Measurements from ENCODE around the gene TEX50. TPM values are rescaled to one million over a fixed set of nuclear protein-coding genes. Genes with fewer than 3 reads are reported as not detected.
"Not testable (repeated sequence)": the region's sequence is repeated elsewhere in the genome, so short reads cannot be mapped to it uniquely, and the experiment has no call there.

Gene TEX50
- total RNA-seq, 1 donor from 2014 or later, result not detected

GRCh38 chr1:173680152-173680551 lies 45.0 kb downstream of the TEX50 start:
- H3K27ac Mint-ChIP-seq; H3K4me3 Mint-ChIP-seq; H3K4me1 Mint-ChIP-seq (ENCODE audit: low read depth); intact Hi-C loops (cut with micrococcal nuclease); DNase-seq (ENCODE audit: low spot score); H3K27me3 Mint-ChIP-seq (ENCODE audit: insufficient read depth); H3K36me3 Mint-ChIP-seq (ENCODE audit: low read depth); H3K9me3 Mint-ChIP-seq: not testable (repeated sequence)

GRCh38 chr1:173682184-173682583 lies 47.0 kb downstream of the TEX50 start:
- Mint-ChIP-seq H3K9me3 (no peaks in the 10 kb centered on the region), H3K27me3 (ENCODE audit: insufficient read depth) (peaks cover 7% of the 10 kb centered on the region), H3K4me3 (no peak overlapping the region), H3K27ac (no peak overlapping the region), H3K36me3 (ENCODE audit: low read depth) (no peaks in the 10 kb centered on the region), H3K4me1 (ENCODE audit: low read depth) (no peaks in the 10 kb centered on the region)
- intact Hi-C loops (cut with micrococcal nuclease), result no loop called here
- DNase-seq (ENCODE audit: low spot score), result no peak

- DNase-seq (ENCODE audit: low spot score); H3K4me1 Mint-ChIP-seq (ENCODE audit: low read depth); H3K36me3 Mint-ChIP-seq (ENCODE audit: low read depth); H3K27ac Mint-ChIP-seq; H3K4me3 Mint-ChIP-seq; H3K9me3 Mint-ChIP-seq; H3K27me3 Mint-ChIP-seq (ENCODE audit: insufficient read depth); intact Hi-C loops (cut with micrococcal nuclease): not testable (repeated sequence)
Measured at GRCh38 chr1:173683838-173684237, 48.7 kb downstream of the TEX50 start.

- intact Hi-C loops (cut with micrococcal nuclease), result not testable (repeated sequence)
- H3K27me3 Mint-ChIP-seq (ENCODE audit: insufficient read depth), result peaks cover 11% of the 10 kb centered on the region
Measured at GRCh38 chr1:173685121-173685520, 50.0 kb downstream of the TEX50 start.

More at GRCh38 chr1:173685121-173685520, 50.0 kb downstream of the TEX50 start:
- not testable (repeated sequence) for H3K27ac Mint-ChIP-seq; H3K36me3 Mint-ChIP-seq (ENCODE audit: low read depth); DNase-seq (ENCODE audit: low spot score); H3K9me3 Mint-ChIP-seq; H3K4me1 Mint-ChIP-seq (ENCODE audit: low read depth); H3K4me3 Mint-ChIP-seq

Other genes with a start within 250 kb of the TEX50 start
- 119 and 124 TPM in 2 replicates for gene PRDX6, start 158.0 kb upstream of the TEX50 start, total RNA-seq
- gene SLC9C2, start 32.3 kb upstream of the TEX50 start, total RNA-seq, result not detected in 2 replicates
- not detected in 2 replicates for gene ANKRD45, start 34.5 kb downstream of the TEX50 start, total RNA-seq
- gene KLHL20, start 79.6 kb downstream of the TEX50 start, total RNA-seq, result 17.8 and 18.3 TPM in 2 replicates
- gene DARS2, start 189.3 kb downstream of the TEX50 start, total RNA-seq, result 41.9 TPM in 2 replicates
- gene CENPL, start 189.5 kb downstream of the TEX50 start, total RNA-seq, result 23.6 and 25.7 TPM in 2 replicates
- 653 and 688 TPM in 2 replicates for gene GAS5, start 232.7 kb downstream of the TEX50 start, total RNA-seq
- gene ZBTB37, start 233.0 kb downstream of the TEX50 start, total RNA-seq, result 9.2 and 9.4 TPM in 2 replicates